Endothelial cell (in vitro differentiated cells): Measurements from ENCODE around the gene ZNF536. TPM values are rescaled to one million over a fixed set of nuclear protein-coding genes. Genes with fewer than 3 reads are reported as not detected.
"Not testable (repeated sequence)": the region's sequence is repeated elsewhere in the genome, so short reads cannot be mapped to it uniquely, and the experiment has no call there.

Experiments
- DNase-seq: peaks from one replicate; pipeline ENCODE4 v3.0.0; 2021; ENCODE audit warnings: low spot score
- H3K27ac Mint-ChIP-seq: one replicate; pipeline ENCODE4 v1.8.0; 2021; ENCODE audit warnings: mixed read lengths, inconsistent platforms; ENCODE audit not compliant: unreplicated experiment
- H3K27me3 Mint-ChIP-seq: one replicate; pipeline ENCODE4 v1.8.0; 2021; ENCODE audit warnings: mild to moderate bottlenecking, moderate library complexity, mixed read lengths, inconsistent platforms; ENCODE audit not compliant: unreplicated experiment
- H3K36me3 Mint-ChIP-seq: one replicate; pipeline ENCODE4 v1.8.0; 2021; ENCODE audit warnings: mild to moderate bottlenecking, low read depth, mixed read lengths, inconsistent platforms; ENCODE audit not compliant: unreplicated experiment
- H3K4me1 Mint-ChIP-seq: one replicate; pipeline ENCODE4 v1.8.0; 2021; ENCODE audit warnings: mild to moderate bottlenecking, mixed read lengths, inconsistent platforms; ENCODE audit not compliant: unreplicated experiment
- H3K4me3 Mint-ChIP-seq: one replicate; pipeline ENCODE4 v1.8.0; 2021; ENCODE audit warnings: mild to moderate bottlenecking, mixed read lengths, inconsistent platforms; ENCODE audit not compliant: unreplicated experiment
- H3K9me3 Mint-ChIP-seq: one replicate; pipeline ENCODE4 v1.8.0; 2021; ENCODE audit warnings: mixed read lengths, inconsistent platforms; ENCODE audit not compliant: unreplicated experiment
- total RNA-seq: library from RNA; stranded (reverse); fragmentation: NEBNext Ultra II Directional; extraction: Animal tissue kit (Norgen Biotek cat#: 25700); gene quantifications from one replicate; pipeline ENCODE4 v1.2.1, GENCODE V29; 2021; ENCODE audit not compliant: unreplicated experiment
- TF ChIP-seq, protein P1 (sequence below): fragments of 200-600 bp; sonication (generic); IDR thresholded peaks from one replicate; pipeline ENCODE4 v1.5.0; 2021; ENCODE audit warnings: antibody characterized with exemption; ENCODE audit not compliant: unreplicated experiment

The ZNF536 gene
- total RNA-seq, 1 donor from 2014 or later, result 0.33 TPM

- no peak overlapping the region for H3K4me3 Mint-ChIP-seq
- no peaks in the 10 kb centered on the region for H3K4me1 Mint-ChIP-seq
- H3K9me3 Mint-ChIP-seq, result no peaks in the 10 kb centered on the region
- DNase-seq, result no peak
- TF ChIP-seq, protein P1, sequence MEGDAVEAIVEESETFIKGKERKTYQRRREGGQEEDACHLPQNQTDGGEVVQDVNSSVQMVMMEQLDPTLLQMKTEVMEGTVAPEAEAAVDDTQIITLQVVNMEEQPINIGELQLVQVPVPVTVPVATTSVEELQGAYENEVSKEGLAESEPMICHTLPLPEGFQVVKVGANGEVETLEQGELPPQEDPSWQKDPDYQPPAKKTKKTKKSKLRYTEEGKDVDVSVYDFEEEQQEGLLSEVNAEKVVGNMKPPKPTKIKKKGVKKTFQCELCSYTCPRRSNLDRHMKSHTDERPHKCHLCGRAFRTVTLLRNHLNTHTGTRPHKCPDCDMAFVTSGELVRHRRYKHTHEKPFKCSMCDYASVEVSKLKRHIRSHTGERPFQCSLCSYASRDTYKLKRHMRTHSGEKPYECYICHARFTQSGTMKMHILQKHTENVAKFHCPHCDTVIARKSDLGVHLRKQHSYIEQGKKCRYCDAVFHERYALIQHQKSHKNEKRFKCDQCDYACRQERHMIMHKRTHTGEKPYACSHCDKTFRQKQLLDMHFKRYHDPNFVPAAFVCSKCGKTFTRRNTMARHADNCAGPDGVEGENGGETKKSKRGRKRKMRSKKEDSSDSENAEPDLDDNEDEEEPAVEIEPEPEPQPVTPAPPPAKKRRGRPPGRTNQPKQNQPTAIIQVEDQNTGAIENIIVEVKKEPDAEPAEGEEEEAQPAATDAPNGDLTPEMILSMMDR, result no peak
- H3K36me3 Mint-ChIP-seq, result no peaks in the 10 kb centered on the region
- no peaks in the 10 kb centered on the region for H3K27me3 Mint-ChIP-seq
- H3K27ac Mint-ChIP-seq, result no peak overlapping the region
These were observed 26.5 kb upstream of the ZNF536 start for GRCh38 chr19:30345686-30346085.

DNA sequence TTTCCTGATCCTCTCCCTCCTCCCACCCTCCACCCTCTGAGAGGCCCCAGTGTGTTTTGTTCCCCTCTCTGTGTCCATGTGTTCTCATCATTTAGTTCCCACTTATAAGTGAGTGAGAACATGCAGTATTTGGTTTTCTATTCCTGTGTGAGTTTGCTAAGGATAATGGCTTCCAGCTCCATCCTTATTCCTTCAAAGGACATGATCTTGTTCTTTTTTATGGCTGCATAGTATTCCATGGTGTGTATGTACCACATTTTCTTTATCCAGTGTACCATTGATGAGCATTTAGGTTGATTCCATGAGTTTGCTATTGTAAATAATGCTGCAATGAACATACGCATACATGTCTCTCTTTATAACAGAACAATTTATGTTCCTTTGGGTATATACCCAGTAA is 25.7 kb upstream of the ZNF536 start:
- not testable (repeated sequence) for DNase-seq, H3K36me3 Mint-ChIP-seq, H3K4me1 Mint-ChIP-seq, H3K4me3 Mint-ChIP-seq, H3K27me3 Mint-ChIP-seq, H3K27ac Mint-ChIP-seq, H3K9me3 Mint-ChIP-seq

- no peak overlapping the region for H3K27ac Mint-ChIP-seq
- no peaks in the 10 kb centered on the region for H3K4me1 Mint-ChIP-seq
- peaks cover 2% of the 10 kb centered on the region for H3K27me3 Mint-ChIP-seq
- no peak for DNase-seq
- H3K4me3 Mint-ChIP-seq, result no peak overlapping the region
- TF ChIP-seq, protein P1, result no peak
- H3K36me3 Mint-ChIP-seq, result no peaks in the 10 kb centered on the region
- no peaks in the 10 kb centered on the region for H3K9me3 Mint-ChIP-seq
These were observed 23.0 kb upstream of the ZNF536 start for GRCh38 chr19:30349131-30349730.

- peaks cover 3% of the 10 kb centered on the region for H3K27me3 Mint-ChIP-seq
- H3K4me1 Mint-ChIP-seq, result no peaks in the 10 kb centered on the region
- H3K4me3 Mint-ChIP-seq, result no peak overlapping the region
- no peaks in the 10 kb centered on the region for H3K9me3 Mint-ChIP-seq
- no peak overlapping the region for H3K27ac Mint-ChIP-seq
- TF ChIP-seq, protein P1, result no peak
- no peak for DNase-seq
- H3K36me3 Mint-ChIP-seq, result no peaks in the 10 kb centered on the region
These were observed 21.2 kb upstream of the ZNF536 start for GRCh38 chr19:30350692-30351663.

GRCh38 chr19:30351774-30352173 is 20.4 kb upstream of the ZNF536 start:
- no peak overlapping the region for H3K4me3 Mint-ChIP-seq
- no peak for DNase-seq
- H3K9me3 Mint-ChIP-seq, result no peaks in the 10 kb centered on the region
- H3K27me3 Mint-ChIP-seq, result peaks cover 3% of the 10 kb centered on the region
- H3K36me3 Mint-ChIP-seq, result no peaks in the 10 kb centered on the region
- no peak overlapping the region for H3K27ac Mint-ChIP-seq
- H3K4me1 Mint-ChIP-seq, result no peaks in the 10 kb centered on the region
- TF ChIP-seq, protein P1, result no peak
